A673 (cell line): ENCODE data around the gene ZFP62. TPM values are rescaled to one million over a fixed set of nuclear protein-coding genes. Genes with fewer than 3 reads are reported as not detected.
"Not testable (repeated sequence)": the region's sequence is repeated elsewhere in the genome, so short reads cannot be mapped to it uniquely, and the experiment has no call there.

Experiments used
- BruUV-seq: library from RNA; stranded (reverse); fragments of 400-500 nt; replicated peaks from 2 replicates; lab custom pipeline; 2021; lab: Mats Ljungman, UMichigan
- CTCF ChIA-PET: fragments of 300-600 bp; sonication (Branson Sonifier 250); formaldehyde crosslinking; loops from one replicate; lab custom pipeline; 2022; ENCODE audit warnings: antibody characterized with exemption; lab: Charles Lee
- POLR2A ChIA-PET: fragments of 300-600 bp; sonication (Branson Sonifier 250); formaldehyde crosslinking; loops from one replicate; lab custom pipeline; 2022; ENCODE audit warnings: antibody characterized with exemption; ENCODE audit not compliant: low non-redundant PET; lab: Charles Lee
- DNase-seq: peaks from one replicate; pipeline ENCODE4 v3.0.0-alpha.2; 2015; ENCODE audit warnings: low spot score
- H3K27ac ChIP-seq: fragments of 200-600 bp; sonication (generic); 2 replicates; pipeline ENCODE4 v1.5.1; 2016; ENCODE audit warnings: mixed run types, low read depth, mild to moderate bottlenecking, mixed read lengths, antibody characterized with exemption, low read length; ENCODE audit not compliant: poor library complexity, severe bottlenecking
- H3K27me3 ChIP-seq: fragments of 200-600 bp; sonication (generic); replicated peaks from 2 replicates; pipeline ENCODE4 v1.6.1; 2017; ENCODE audit warnings: mixed run types, low read depth, mild to moderate bottlenecking, mixed read lengths, antibody characterized with exemption, low read length; ENCODE audit not compliant: insufficient read depth, poor library complexity
- H3K36me3 ChIP-seq: fragments of 200-600 bp; sonication (generic); 2 replicates; pipeline ENCODE4 v1.6.1; 2016; ENCODE audit warnings: mixed run types, mild to moderate bottlenecking, mixed read lengths, antibody characterized with exemption, low read length; ENCODE audit not compliant: insufficient read depth, poor library complexity, severe bottlenecking
- H3K4me1 ChIP-seq: fragments of 200-600 bp; sonication (generic); 2 replicates; pipeline ENCODE4 v1.6.1; 2017; ENCODE audit warnings: mixed run types, mild to moderate bottlenecking, mixed read lengths, antibody characterized with exemption, low read length; ENCODE audit not compliant: insufficient read depth, poor library complexity, severe bottlenecking
- H3K4me3 ChIP-seq: fragments of 200-600 bp; sonication (generic); 2 replicates; pipeline ENCODE4 v1.5.1; 2016; ENCODE audit warnings: low read depth, mixed run types, mild to moderate bottlenecking, mixed read lengths, low read length; ENCODE audit not compliant: poor library complexity, severe bottlenecking
- H3K9me3 ChIP-seq: fragments of 200-600 bp; sonication (generic); 2 replicates; pipeline ENCODE4 v1.6.1; 2016; ENCODE audit warnings: mixed run types, low read depth, mild to moderate bottlenecking, mixed read lengths, antibody characterized with exemption, low read length; ENCODE audit not compliant: poor library complexity, severe bottlenecking
- CTCF ChIP-seq: fragments of 300-800, 200-600 bp; sonication (generic); conservative IDR thresholded peaks from 2 replicates; pipeline ENCODE4 v1.5.1; 2017; ENCODE audit warnings: low read depth, mild to moderate bottlenecking, antibody characterized with exemption, low read length, moderate library complexity, mixed read lengths
- EZH2 ChIP-seq: fragments of 200-600 bp; sonication (generic); IDR thresholded peaks from 2 replicates; pipeline ENCODE4 v1.6.1; 2017; ENCODE audit warnings: borderline replicate concordance, low read depth, mild to moderate bottlenecking, mixed read lengths, antibody characterized with exemption, low read length; ENCODE audit not compliant: poor library complexity, severe bottlenecking
- intact Hi-C: fragments of 100-400 bp; cut with micrococcal nuclease; formaldehyde crosslinking; loops from one replicate; pipeline ENCODE4 v1.10.0; 2022; ENCODE audit not compliant: unreplicated experiment
- total RNA-seq: library from RNA; stranded (reverse); gene quantifications from 2 replicates; pipeline ENCODE4 v1.2.3, GENCODE V29; 2021

The ZFP62 gene
- total RNA-seq, 1 experiment from 2014 or later = 28.7 TPM

DNA sequence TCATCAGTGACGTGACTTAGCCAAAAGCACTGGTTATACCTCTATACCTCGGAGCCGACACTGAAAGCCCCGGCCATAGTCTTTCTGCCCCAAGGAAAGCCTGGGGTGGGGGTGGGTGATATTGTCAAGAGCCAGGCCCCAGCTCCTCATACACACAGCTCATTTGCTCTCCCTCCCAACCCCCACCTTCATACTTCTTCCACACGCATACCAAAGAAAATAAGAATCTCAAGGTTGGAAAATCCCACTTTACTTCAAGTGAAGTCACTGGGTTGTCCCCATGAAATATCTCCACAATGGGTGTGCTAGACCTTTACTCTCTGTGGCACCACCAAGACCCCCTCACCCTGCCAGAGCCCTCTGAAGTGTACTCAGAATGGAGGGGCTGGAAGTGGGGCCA is 31.4 kb downstream of the ZFP62 start:
- intact Hi-C loops = no loop called here
- no TSS peak for BruUV-seq
- H3K27ac ChIP-seq = no peak overlapping the region
- DNase-seq = no peak
- H3K4me3 ChIP-seq = no peak overlapping the region
- TF ChIP-seq EZH2 (no peak), CTCF (no peak)
- H3K4me1 ChIP-seq = no peaks in the 10 kb centered on the region
- H3K36me3 ChIP-seq = peaks cover 9% of the 10 kb centered on the region
- CTCF ChIA-PET = no interaction called here
- H3K27me3 ChIP-seq = no peaks in the 10 kb centered on the region
- POLR2A ChIA-PET = no interaction called here
- H3K9me3 ChIP-seq = peaks cover 13% of the 10 kb centered on the region

DNA sequence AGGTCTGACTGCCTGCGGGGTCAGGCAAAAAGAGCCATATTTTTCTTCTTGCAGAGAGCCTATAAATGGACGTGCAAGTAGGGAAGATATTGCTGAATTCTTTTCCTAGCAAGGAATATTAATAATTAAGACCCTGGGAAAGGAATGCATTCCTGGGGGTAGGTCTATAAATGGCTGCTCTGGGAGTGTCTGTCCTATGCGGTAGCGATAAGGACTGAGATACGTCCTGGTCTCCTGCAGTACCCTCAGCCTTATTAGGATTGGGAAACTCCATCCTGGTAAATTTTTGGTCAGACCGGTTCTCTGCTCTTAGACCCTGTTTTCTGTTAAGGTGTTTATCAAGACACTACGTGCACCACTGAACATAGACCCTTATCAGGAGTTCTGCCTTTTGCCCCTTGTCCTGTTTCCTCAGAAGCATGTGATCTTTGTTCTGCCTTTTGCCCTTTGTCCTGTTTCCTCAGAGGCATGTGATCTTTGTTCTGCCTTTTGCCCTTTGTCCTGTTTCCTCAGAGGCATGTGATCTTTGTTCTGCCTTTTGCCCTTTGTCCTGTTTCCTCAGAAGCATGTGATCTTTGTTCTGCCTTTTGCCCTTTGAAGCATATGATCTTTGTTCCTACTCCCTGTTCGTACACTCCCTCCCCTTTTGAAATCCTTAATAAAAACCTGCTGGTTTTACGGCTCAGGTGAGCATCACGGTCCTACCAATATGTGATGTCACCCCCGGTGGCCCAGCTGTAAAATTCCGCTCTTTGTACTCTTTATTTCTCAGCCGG is 32.1 kb downstream of the ZFP62 start:
- peaks cover 13% of the 10 kb centered on the region for H3K9me3 ChIP-seq
- H3K27ac ChIP-seq, BruUV-seq, H3K36me3 ChIP-seq, CTCF ChIA-PET, DNase-seq, H3K4me3 ChIP-seq, POLR2A ChIA-PET, intact Hi-C loops, H3K27me3 ChIP-seq, H3K4me1 ChIP-seq: not testable (repeated sequence)

DNA sequence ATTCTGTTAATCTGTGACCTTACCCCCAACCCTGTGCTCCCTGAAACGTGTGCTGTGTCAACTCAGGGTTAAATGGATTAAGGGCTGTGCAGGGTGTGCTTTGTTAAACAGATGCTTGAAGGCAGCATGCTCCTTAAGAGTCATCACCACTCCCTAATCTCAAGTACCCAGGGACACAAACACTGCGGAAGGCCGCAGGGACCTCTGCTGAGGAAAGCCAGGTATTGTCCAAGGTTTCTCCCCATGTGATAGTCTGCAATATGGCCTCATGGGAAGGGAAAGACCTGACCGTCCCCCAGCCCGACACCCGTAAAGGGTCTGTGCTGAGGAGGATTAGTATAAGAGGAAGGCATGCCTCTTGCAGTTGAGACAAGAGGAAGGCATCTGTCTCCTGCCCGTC is 33.7 kb downstream of the ZFP62 start:
- H3K27me3 ChIP-seq, DNase-seq, H3K4me1 ChIP-seq, BruUV-seq, POLR2A ChIA-PET, intact Hi-C loops, H3K27ac ChIP-seq, H3K36me3 ChIP-seq, CTCF ChIA-PET, H3K4me3 ChIP-seq: not testable (repeated sequence)
- H3K9me3 ChIP-seq = peaks cover 13% of the 10 kb centered on the region

DNA sequence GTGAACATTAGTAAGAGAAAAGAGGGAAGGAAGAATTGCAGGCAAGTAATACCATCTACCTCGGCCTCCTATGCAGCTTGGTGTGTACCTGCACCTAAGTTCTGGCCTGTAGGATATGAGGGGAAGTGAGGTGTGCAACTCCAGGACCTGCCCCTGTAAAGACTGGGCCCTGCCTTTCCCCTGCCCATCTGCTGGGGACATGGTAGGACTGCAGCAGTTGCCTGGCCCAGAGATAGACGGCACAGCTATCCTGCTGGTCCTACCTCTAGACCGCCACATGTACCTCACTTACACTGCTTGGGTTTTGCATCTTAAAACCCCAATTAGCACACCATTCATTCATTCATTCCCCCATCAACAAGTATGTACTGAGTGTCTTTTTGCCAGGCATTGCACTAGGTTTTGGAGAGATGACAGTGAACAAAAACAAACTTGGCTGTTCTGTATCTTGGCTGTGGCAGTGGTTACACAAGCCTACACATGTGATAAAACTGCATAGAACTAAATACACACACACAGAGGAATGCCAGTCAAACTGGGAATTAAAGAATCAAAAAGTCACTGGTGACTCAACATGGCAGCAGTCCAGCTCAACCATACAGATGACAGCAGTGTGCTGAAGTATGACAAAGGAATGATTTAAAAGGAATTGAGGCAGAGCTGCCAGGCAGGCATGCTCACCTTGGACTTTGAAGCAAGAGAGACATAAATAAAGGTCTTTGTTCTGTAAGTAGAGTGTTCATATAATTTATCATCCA is 35.1 kb downstream of the ZFP62 start:
- Histone ChIP-seq H3K9me3 (peaks cover 13% of the 10 kb centered on the region), H3K27me3 (no peaks in the 10 kb centered on the region), H3K36me3 (peaks cover 9% of the 10 kb centered on the region), H3K4me1 (no peaks in the 10 kb centered on the region), H3K4me3 (no peak overlapping the region), H3K27ac (no peak overlapping the region)
- POLR2A ChIA-PET = no interaction called here
- no peak for TF ChIP-seq CTCF
- no peak for TF ChIP-seq EZH2
- no TSS peak for BruUV-seq
- DNase-seq = peak; percentile 31
- intact Hi-C loops = no loop called here
- CTCF ChIA-PET = no interaction called here
